ENCODE measurements around the gene HBP1.

GRCh38 chr7:107194052-107194451, 25.2 kb downstream of the HBP1 start:
- TF ChIP-seq CTCF (IDR thresholded peaks at IDR 0.05) (no peak), POLR2A (IDR thresholded peaks at IDR 0.05) (no peak), EP300 (IDR thresholded peaks at IDR 0.05) (no peak)

Data from sigmoid colon (tissue), 4 donors.